ENCODE results near the gene PRICKLE2. TPM values are rescaled to one million over a fixed set of nuclear protein-coding genes. Genes with fewer than 3 reads are reported as not detected.

The PRICKLE2 gene
- total and polyA plus RNA-seq, 2 experiments from 2014 or later, result 1.1 to 12.5 TPM

DNA sequence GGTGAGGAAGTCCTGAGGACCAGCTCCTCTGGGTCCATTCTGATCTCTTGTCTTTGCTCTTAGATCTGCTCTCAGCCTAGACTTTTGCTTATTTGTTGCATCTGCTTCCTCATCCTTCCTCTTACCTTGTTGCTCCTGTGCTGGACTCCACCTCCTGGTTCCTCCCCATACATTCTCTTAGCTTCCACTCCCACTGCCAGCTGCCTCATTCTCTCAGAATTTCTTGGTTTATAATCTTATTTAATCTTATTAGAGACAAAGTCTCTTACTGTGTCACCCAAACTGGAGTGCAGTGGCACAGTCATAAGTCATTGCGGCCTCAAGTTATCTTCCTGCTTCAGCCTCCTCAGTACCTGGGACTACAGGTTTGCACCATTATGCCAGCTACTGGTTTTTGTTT lies 133.8 kb downstream of the PRICKLE2 start:
- ATAC-seq (no peak), DNase-seq (ENCODE audit: low spot score) (no peak)
- Mint-ChIP-seq H3K9me3 (no peaks in the 10 kb centered on the region; the same call in 2 of the 3 replicates), H3K4me1 (peaks cover 49% of the 10 kb centered on the region), H3K27ac (no peak overlapping the region), H3K27me3 (ENCODE audit: insufficient read depth, low read depth, poor library complexity) (no peaks in the 10 kb centered on the region), H3K4me3 (no peak overlapping the region), H3K36me3 (ENCODE audit: low read depth) (no peaks in the 10 kb centered on the region)
- Histone ChIP-seq H3K27ac (ENCODE audit: low read depth) (no peak overlapping the region), H2AFZ (no peak overlapping the region), H3K36me3 (ENCODE audit: insufficient read depth) (no peaks in the 10 kb centered on the region), H3K4me2 (no peak overlapping the region), H3F3A (replicated peaks; ENCODE audit: low read depth) (no peaks in the 10 kb centered on the region), H4K20me1 (replicated peaks; ENCODE audit: insufficient read depth) (no peaks in the 10 kb centered on the region), H3K4me3 (no peak overlapping the region), H3K9me2 (ENCODE audit: insufficient read depth) (no peaks in the 10 kb centered on the region; the same call in 1 of the 2 replicates), H3K4me1 (ENCODE audit: insufficient read depth) (peaks cover 43% of the 10 kb centered on the region), H3K79me2 (replicated peaks; ENCODE audit: insufficient read depth) (no peaks in the 10 kb centered on the region), H3K27me3 (ENCODE audit: insufficient read depth) (no peaks in the 10 kb centered on the region)
- TF ChIP-seq NANOG (IDR thresholded peaks at IDR 0.05; ENCODE audit: borderline replicate concordance) (no peak), JUNB (IDR thresholded peaks at IDR 0.05; ENCODE audit: unreplicated experiment) (no peak), ZNF331 (CRISPR knock-in tag; IDR thresholded peaks at IDR 0.05; ENCODE audit: low read depth) (no peak), ZNF462 (CRISPR knock-in tag; IDR thresholded peaks at IDR 0.05) (no peak), ZNF114 (CRISPR knock-in tag; IDR thresholded peaks at IDR 0.05) (no peak), EZH2phosphoT487 (IDR thresholded peaks at IDR 0.05; ENCODE audit: unreplicated experiment) (no peak), CREB1 (CRISPR knock-in tag; IDR thresholded peaks at IDR 0.05; ENCODE audit: low read depth) (no peak), EZH2 (IDR thresholded peaks at IDR 0.05; ENCODE audit: low read depth, unreplicated experiment) (no peak), REST (IDR thresholded peaks at IDR 0.05; ENCODE audit: unreplicated experiment) (no peak), POLR2AphosphoS5 (IDR thresholded peaks at IDR 0.05; ENCODE audit: low read depth) (no peak), ETS1 (IDR thresholded peaks at IDR 0.05) (no peak), STAT1 (IDR thresholded peaks at IDR 0.05; ENCODE audit: unreplicated experiment) (no peak)
- TF ChIP-seq, protein P1, sequence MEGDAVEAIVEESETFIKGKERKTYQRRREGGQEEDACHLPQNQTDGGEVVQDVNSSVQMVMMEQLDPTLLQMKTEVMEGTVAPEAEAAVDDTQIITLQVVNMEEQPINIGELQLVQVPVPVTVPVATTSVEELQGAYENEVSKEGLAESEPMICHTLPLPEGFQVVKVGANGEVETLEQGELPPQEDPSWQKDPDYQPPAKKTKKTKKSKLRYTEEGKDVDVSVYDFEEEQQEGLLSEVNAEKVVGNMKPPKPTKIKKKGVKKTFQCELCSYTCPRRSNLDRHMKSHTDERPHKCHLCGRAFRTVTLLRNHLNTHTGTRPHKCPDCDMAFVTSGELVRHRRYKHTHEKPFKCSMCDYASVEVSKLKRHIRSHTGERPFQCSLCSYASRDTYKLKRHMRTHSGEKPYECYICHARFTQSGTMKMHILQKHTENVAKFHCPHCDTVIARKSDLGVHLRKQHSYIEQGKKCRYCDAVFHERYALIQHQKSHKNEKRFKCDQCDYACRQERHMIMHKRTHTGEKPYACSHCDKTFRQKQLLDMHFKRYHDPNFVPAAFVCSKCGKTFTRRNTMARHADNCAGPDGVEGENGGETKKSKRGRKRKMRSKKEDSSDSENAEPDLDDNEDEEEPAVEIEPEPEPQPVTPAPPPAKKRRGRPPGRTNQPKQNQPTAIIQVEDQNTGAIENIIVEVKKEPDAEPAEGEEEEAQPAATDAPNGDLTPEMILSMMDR (conservative IDR thresholded peaks at IDR 0.05; ENCODE audit: low read depth in 2 of 2), result no peak

Measured in GM23338 (cell line).